ENCODE data around the gene COL4A2. TPM values are rescaled to one million over a fixed set of nuclear protein-coding genes. Genes with fewer than 3 reads are reported as not detected.

Gene COL4A2
- total and polyA plus RNA-seq, 2 experiments from 2014 or later, result 146 to 455 TPM

GRCh38 chr13:110387451-110388107 lies 80.5 kb downstream of the COL4A2 start:
- no peak overlapping the region for H3K4me3 ChIP-seq
- no peaks in the 10 kb centered on the region for H3K36me3 ChIP-seq (ENCODE audit: low read depth)
- in situ Hi-C loops (cut with MboI), result no loop called here
- DNase-seq, result no peak
- TF ChIP-seq EZH2 (IDR thresholded peaks at IDR 0.05; ENCODE audit: insufficient read depth, poor library complexity, severe bottlenecking) (no peak), EZH2phosphoT487 (IDR thresholded peaks at IDR 0.05; ENCODE audit: insufficient read depth, low read depth) (no peak)
- peaks cover 19% of the 10 kb centered on the region for H3K4me1 ChIP-seq (ENCODE audit: insufficient read depth)
- H2AFZ ChIP-seq, result no peak overlapping the region
- peak overlapping the region; percentile 68 for H3K27ac ChIP-seq
- no peaks in the 10 kb centered on the region for H3K9me3 ChIP-seq (ENCODE audit: low read depth)
- no peaks in the 10 kb centered on the region for H3K9me2 ChIP-seq (ENCODE audit: insufficient read depth)
- peaks cover 27% of the 10 kb centered on the region; the same call in 1 of the 2 replicates for H3F3A ChIP-seq (ENCODE audit: insufficient read depth)
- no peak overlapping the region for H3K4me2 ChIP-seq (ENCODE audit: unreplicated experiment)
- WGBS, 2 experiments (ENCODE audit: low coverage in 1 of 2, low lambda C conversion rate in 2 of 2, missing lambda C conversion rate in 2 of 2), result 90 to 93% methylated on average over 21 to 25 of the region's 25 CpGs
- no peaks in the 10 kb centered on the region for H3K79me2 ChIP-seq (ENCODE audit: insufficient read depth)
- peak overlapping the region; percentile 55; the same call in 1 of the 2 replicates for H3K9ac ChIP-seq
- no peaks in the 10 kb centered on the region for H3K27me3 ChIP-seq (replicated peaks; ENCODE audit: insufficient read depth)
- no peaks in the 10 kb centered on the region for H4K20me1 ChIP-seq (ENCODE audit: insufficient read depth)

DNA sequence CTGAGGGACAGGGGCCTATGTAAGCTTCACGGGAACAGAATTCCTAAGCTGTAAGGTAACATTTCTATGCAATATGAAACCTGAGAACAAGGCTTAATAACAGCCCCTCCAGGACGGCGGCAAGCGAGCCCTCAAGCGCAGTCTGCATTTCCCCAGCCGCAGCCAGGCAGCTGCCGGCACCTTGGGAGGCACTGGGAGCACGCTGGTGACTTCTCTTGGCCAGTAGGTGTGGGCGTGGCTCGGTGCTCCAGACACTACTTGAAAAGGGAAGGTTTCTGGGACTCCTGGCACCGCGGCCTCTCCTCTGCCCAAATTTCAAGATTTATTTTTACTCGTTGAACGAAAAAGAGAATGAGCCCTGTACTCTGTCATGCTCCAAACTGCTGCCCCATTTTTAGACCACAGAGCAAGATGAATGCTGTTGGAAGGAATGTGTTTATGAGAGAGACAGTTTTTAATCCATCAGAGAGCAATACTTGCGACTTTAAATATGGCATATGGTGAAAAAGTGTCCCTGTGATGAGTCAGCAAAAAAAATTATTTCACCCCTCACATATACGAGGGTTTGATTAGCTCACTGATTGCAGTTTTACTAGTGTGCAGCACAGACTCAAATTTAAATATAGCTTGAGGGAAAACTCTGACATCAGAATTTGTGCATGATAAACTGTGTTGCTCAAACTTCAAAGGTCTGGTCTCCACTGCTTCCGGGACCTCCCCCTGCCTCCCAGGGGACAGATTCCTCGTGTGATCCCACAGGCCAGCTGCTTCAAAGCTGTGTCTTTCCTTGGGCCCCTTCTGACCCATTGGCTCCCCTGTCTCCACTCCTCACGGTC lies 81.2 kb downstream of the COL4A2 start:
- Histone ChIP-seq H2AFZ (peak overlapping the region; percentile 40; the same call in 1 of the 2 replicates), H3K27me3 (replicated peaks; ENCODE audit: insufficient read depth) (no peaks in the 10 kb centered on the region), H3F3A (ENCODE audit: insufficient read depth) (peaks cover 27% of the 10 kb centered on the region; the same call in 1 of the 2 replicates), H3K79me2 (ENCODE audit: insufficient read depth) (no peaks in the 10 kb centered on the region), H4K20me1 (ENCODE audit: insufficient read depth) (no peaks in the 10 kb centered on the region), H3K9me3 (ENCODE audit: low read depth) (no peaks in the 10 kb centered on the region), H3K36me3 (ENCODE audit: low read depth) (no peaks in the 10 kb centered on the region), H3K9me2 (ENCODE audit: insufficient read depth) (no peaks in the 10 kb centered on the region), H3K4me3 (no peak overlapping the region), H3K4me1 (ENCODE audit: insufficient read depth) (peaks cover 25% of the 10 kb centered on the region), H3K9ac (peak overlapping the region; percentile 55), H3K27ac (peak overlapping the region; percentile 68), H3K4me2 (ENCODE audit: unreplicated experiment) (no peak overlapping the region)
- in situ Hi-C loops (cut with MboI), result no loop called here
- peak; percentile 75 for DNase-seq
- WGBS, 2 experiments (ENCODE audit: low coverage in 1 of 2, low lambda C conversion rate in 2 of 2, missing lambda C conversion rate in 2 of 2), result 43 to 44% methylated on average over 19 of the region's 19 CpGs
- no peak for TF ChIP-seq EZH2phosphoT487 (IDR thresholded peaks at IDR 0.05; ENCODE audit: insufficient read depth, low read depth)
- no peak for TF ChIP-seq EZH2 (IDR thresholded peaks at IDR 0.05; ENCODE audit: insufficient read depth, poor library complexity, severe bottlenecking)

GRCh38 chr13:110390567-110390966 lies 83.5 kb downstream of the COL4A2 start:
- Histone ChIP-seq H3F3A (ENCODE audit: insufficient read depth) (peaks cover 31% of the 10 kb centered on the region), H3K27me3 (replicated peaks; ENCODE audit: insufficient read depth) (no peaks in the 10 kb centered on the region), H3K79me2 (ENCODE audit: insufficient read depth) (no peaks in the 10 kb centered on the region), H3K9ac (peak overlapping the region; percentile 66), H3K36me3 (ENCODE audit: low read depth) (no peaks in the 10 kb centered on the region), H3K4me1 (ENCODE audit: insufficient read depth) (peaks cover 33% of the 10 kb centered on the region), H2AFZ (no peak overlapping the region), H3K4me2 (ENCODE audit: unreplicated experiment) (peak overlapping the region; percentile 8), H4K20me1 (ENCODE audit: insufficient read depth) (no peaks in the 10 kb centered on the region), H3K4me3 (no peak overlapping the region), H3K27ac (peak overlapping the region; percentile 89), H3K9me3 (ENCODE audit: low read depth) (no peaks in the 10 kb centered on the region), H3K9me2 (ENCODE audit: insufficient read depth) (no peaks in the 10 kb centered on the region)
- WGBS, 2 experiments (ENCODE audit: low coverage in 1 of 2, low lambda C conversion rate in 2 of 2, missing lambda C conversion rate in 2 of 2), result 41 to 64% methylated on average over 4 of the region's 5 CpGs
- peak; percentile 80 for DNase-seq
- TF ChIP-seq EZH2phosphoT487 (IDR thresholded peaks at IDR 0.05; ENCODE audit: insufficient read depth, low read depth) (no peak), EZH2 (IDR thresholded peaks at IDR 0.05; ENCODE audit: insufficient read depth, poor library complexity, severe bottlenecking) (no peak)
- in situ Hi-C loops (cut with MboI), result no loop called here

DNA sequence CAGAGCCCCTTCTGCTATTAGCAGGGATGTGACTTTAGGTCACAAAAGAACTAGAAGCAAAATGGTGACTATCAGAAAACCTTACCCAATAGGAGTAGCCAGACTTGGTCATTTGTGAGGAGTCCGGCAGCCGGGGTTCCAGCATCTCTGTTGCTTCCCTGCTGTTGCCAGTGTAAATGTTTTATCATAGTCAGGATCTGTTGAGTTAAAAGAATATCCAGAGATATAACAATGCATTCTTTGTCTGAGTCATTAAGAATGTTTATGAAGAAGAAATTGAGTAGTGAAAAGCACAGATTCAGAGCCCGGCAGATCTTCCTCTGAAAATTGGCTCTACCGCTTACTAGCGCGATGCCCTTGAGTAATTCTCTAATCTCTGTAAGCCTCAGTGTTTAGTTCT lies 84.2 kb downstream of the COL4A2 start:
- no peaks in the 10 kb centered on the region for H3K27me3 ChIP-seq (replicated peaks; ENCODE audit: insufficient read depth)
- H3K36me3 ChIP-seq (ENCODE audit: low read depth), result no peaks in the 10 kb centered on the region
- no peak overlapping the region for H3K4me3 ChIP-seq
- peak overlapping the region; percentile 89 for H3K27ac ChIP-seq
- H3K79me2 ChIP-seq (ENCODE audit: insufficient read depth), result no peaks in the 10 kb centered on the region
- DNase-seq, result peak; percentile 42
- WGBS, 2 experiments (ENCODE audit: low coverage in 1 of 2, low lambda C conversion rate in 2 of 2, missing lambda C conversion rate in 2 of 2), result 92 to 94% methylated on average over 6 of the region's 6 CpGs
- peaks cover 40% of the 10 kb centered on the region for H3K4me1 ChIP-seq (ENCODE audit: insufficient read depth)
- H3F3A ChIP-seq (ENCODE audit: insufficient read depth), result peaks cover 34% of the 10 kb centered on the region
- no peaks in the 10 kb centered on the region for H3K9me3 ChIP-seq (ENCODE audit: low read depth)
- H3K4me2 ChIP-seq (ENCODE audit: unreplicated experiment), result peak overlapping the region; percentile 8
- no peaks in the 10 kb centered on the region for H3K9me2 ChIP-seq (ENCODE audit: insufficient read depth)
- TF ChIP-seq EZH2 (IDR thresholded peaks at IDR 0.05; ENCODE audit: insufficient read depth, poor library complexity, severe bottlenecking), result no peak
- TF ChIP-seq EZH2phosphoT487 (IDR thresholded peaks at IDR 0.05; ENCODE audit: insufficient read depth, low read depth), result no peak
- H2AFZ ChIP-seq, result no peak overlapping the region
- peak overlapping the region; percentile 66 for H3K9ac ChIP-seq
- in situ Hi-C loops (cut with MboI), result no loop called here
- H4K20me1 ChIP-seq (ENCODE audit: insufficient read depth), result no peaks in the 10 kb centered on the region
